Vagina (tissue), 2 donors: ENCODE measurements around the gene COX5A. TPM values are rescaled to one million over a fixed set of nuclear protein-coding genes. Genes with fewer than 3 reads are reported as not detected.

Experiments
- DNase-seq, 2 donors: peaks; one replicate each; pipeline ENCODE4 v3.0.0-alpha.2; 2017; ENCODE audit errors: extremely low spot score in 2 of 2
- H3K27ac ChIP-seq: fragments of 200-600 bp; sonication (generic); one replicate; pipeline ENCODE4 v1.5.1; 2019
- H3K27me3 ChIP-seq: fragments of 200-600 bp; sonication (generic); one replicate; pipeline ENCODE4 v1.5.1; 2019
- H3K36me3 ChIP-seq, 2 donors: fragments of 200-600 bp; sonication (generic); one replicate each; pipeline ENCODE4 v1.5.1; 2017 to 2019
- H3K4me1 ChIP-seq: fragments of 200-600 bp; sonication (generic); one replicate; pipeline ENCODE4 v1.5.1; 2019
- H3K4me3 ChIP-seq, 2 donors: fragments of 200-600 bp; sonication (generic); 1 replicate in 1 of 2; 2 replicates in 1 of 2; pipeline ENCODE4 v1.5.1; 2016 to 2019
- H3K9me3 ChIP-seq: fragments of 200-600 bp; sonication (generic); one replicate; pipeline ENCODE4 v1.5.1; 2019
- CTCF ChIP-seq, 3 experiments: fragments of 450-650 bp in 2 of 3; fragments of 200-600 bp in 1 of 3; sonication (generic) in 1 of 3; IDR thresholded peaks; one replicate each; pipeline ENCODE4 v1.5.1; 2017 to 2019; ENCODE audit warnings: antibody characterized with exemption in 3 of 3, mild to moderate bottlenecking in 2 of 3, moderate library complexity in 2 of 3
- POLR2A ChIP-seq, 2 donors: fragments of 450-650 bp; IDR thresholded peaks; one replicate each; pipeline ENCODE4 v1.6.1; 2017; ENCODE audit warnings: antibody characterized with exemption in 2 of 2, mild to moderate bottlenecking in 2 of 2, moderate library complexity in 2 of 2
- POLR2AphosphoS5 ChIP-seq, 2 donors: sonication (generic); formaldehyde crosslinking; IDR thresholded peaks; one replicate each; pipeline ENCODE4 v1.9.0; 2017; ENCODE audit warnings: antibody characterized with exemption in 2 of 2, mild to moderate bottlenecking in 2 of 2, low read depth in 1 of 2; ENCODE audit not compliant: insufficient read depth in 1 of 2
- intact Hi-C: fragments of 100-400 bp; cut with DNase I; formaldehyde crosslinking; loops from one replicate; pipeline ENCODE4 v1.15.1; 2023
- total RNA-seq: library from RNA; depleted of rRNA; stranded (reverse); fragments of >200 nt; gene quantifications from one replicate; pipeline ENCODE4 v1.2.3, GENCODE V29; 2016

COX5A gene
- total RNA-seq, 1 donor from 2014 or later, result 123 TPM

DNA sequence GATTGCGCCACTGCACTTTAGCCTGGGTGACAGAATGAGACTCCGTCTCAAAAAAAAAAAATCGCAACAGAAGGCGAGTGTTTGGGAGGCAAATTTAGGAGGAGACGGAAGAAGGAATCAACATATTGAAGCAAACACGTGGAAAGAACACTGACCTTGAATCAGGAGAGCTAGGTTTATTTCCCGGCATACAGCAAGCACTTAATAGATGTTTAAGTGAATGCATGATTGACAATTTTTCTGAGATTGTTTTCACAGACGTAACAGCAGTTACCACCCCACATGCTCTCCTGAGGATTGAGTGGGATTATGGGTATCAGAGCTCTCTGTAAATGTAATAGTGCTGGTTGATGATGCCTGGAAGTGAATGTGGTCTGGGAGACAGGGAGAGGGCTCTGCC, 24.3 kb upstream of the COX5A start:
- Histone ChIP-seq H3K27ac (no peak overlapping the region), H3K27me3 (no peaks in the 10 kb centered on the region), H3K9me3 (no peaks in the 10 kb centered on the region), H3K4me1 (peaks cover 20% of the 10 kb centered on the region), H3K36me3 (no peaks in the 10 kb centered on the region), H3K4me3 (no peak overlapping the region)
- DNase-seq, result no peak
- intact Hi-C loops, result no loop called here
- TF ChIP-seq POLR2AphosphoS5 (IDR thresholded peaks at IDR 0.05; ENCODE audit: insufficient read depth in 1 of 2, low read depth in 1 of 2), result no peak
- no peak for TF ChIP-seq CTCF (IDR thresholded peaks at IDR 0.05)
- TF ChIP-seq POLR2A (IDR thresholded peaks at IDR 0.05), result no peak

DNA sequence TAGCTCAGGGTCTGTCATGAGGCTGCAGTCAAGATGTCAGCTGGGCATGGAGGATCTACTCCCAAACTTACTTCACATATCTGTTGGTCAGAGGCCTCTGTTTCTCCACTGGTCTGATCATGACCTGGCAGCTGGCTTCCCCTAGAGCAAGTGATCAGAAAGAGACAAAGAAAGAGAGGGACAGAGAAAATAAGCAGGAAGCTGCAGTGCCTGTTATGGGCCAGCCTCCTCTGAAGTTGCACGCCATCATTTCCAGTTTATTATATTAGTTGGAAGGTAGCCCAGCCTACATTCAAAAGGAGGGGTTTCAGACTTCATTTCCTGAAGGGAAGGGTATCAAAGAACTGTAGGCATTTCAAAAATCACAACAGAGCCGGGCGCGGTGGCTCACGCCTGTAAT, 23.7 kb upstream of the COX5A start:
- no peak overlapping the region for H3K27ac ChIP-seq
- no peaks in the 10 kb centered on the region for H3K27me3 ChIP-seq
- H3K36me3 ChIP-seq, result no peaks in the 10 kb centered on the region
- peaks cover 23% of the 10 kb centered on the region for H3K4me1 ChIP-seq
- DNase-seq, result no peak
- H3K4me3 ChIP-seq, result no peak overlapping the region
- TF ChIP-seq POLR2A (IDR thresholded peaks at IDR 0.05) (no peak), CTCF (IDR thresholded peaks at IDR 0.05) (no peak), POLR2AphosphoS5 (IDR thresholded peaks at IDR 0.05; ENCODE audit: insufficient read depth in 1 of 2, low read depth in 1 of 2) (no peak)
- H3K9me3 ChIP-seq, result no peaks in the 10 kb centered on the region
- intact Hi-C loops, result no loop called here

DNA sequence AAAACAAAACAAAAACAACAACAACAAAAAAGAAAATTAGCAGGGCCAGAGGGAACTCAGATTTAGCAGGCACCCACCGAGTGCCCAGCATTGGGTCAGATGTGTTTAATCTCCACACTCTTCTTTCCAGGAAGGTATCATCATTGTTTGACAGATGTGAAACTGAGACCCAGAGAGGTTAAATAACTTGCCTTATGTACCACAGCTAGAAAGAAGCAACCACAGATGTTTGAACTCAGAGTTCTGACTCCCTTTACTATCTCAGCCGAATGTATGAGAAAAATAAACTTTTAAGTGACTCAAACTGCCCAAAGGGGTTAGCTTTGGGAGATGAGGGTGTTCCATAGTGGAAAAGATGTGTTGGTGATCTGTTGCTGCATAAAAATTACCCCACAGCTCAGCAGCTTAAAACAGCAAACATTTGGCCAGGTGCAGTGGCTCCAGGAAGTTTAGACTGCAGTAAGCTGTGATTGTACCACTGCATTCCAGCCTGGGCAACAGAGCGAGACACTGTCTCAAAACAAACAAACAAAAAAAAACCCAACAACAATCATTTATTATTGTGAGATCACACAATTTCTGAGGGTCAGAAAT, 23.2 kb upstream of the COX5A start:
- Histone ChIP-seq H3K4me1 (peaks cover 25% of the 10 kb centered on the region), H3K36me3 (no peaks in the 10 kb centered on the region), H3K27ac (no peak overlapping the region), H3K27me3 (no peaks in the 10 kb centered on the region), H3K4me3 (no peak overlapping the region), H3K9me3 (no peaks in the 10 kb centered on the region)
- no peak for DNase-seq
- TF ChIP-seq POLR2AphosphoS5 (IDR thresholded peaks at IDR 0.05; ENCODE audit: insufficient read depth in 1 of 2, low read depth in 1 of 2) (no peak), CTCF (IDR thresholded peaks at IDR 0.05) (no peak), POLR2A (IDR thresholded peaks at IDR 0.05) (no peak)
- intact Hi-C loops, result no loop called here

DNA sequence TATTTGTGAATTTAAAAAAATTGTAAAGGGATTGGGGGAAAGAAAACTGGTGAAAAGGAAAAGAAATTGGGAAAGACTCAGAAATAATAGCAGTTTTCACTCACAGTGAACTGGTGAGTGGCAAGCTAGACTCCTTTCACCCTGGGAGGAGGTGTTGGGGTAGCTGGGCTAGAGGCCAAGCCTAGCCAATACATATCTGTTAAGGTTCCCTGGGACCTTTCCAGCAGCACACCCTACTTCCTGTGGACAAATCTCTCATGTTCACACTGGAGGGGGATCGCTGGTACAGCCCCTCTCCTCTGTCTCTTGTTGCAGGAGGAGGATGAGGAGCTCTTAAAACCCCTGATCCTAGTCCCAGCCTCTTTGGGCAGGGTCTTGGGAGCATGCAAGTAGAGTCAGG, 22.4 kb upstream of the COX5A start:
- TF ChIP-seq POLR2A (IDR thresholded peaks at IDR 0.05), result no peak
- no peak for TF ChIP-seq CTCF (IDR thresholded peaks at IDR 0.05)
- no peak for TF ChIP-seq POLR2AphosphoS5 (IDR thresholded peaks at IDR 0.05; ENCODE audit: insufficient read depth in 1 of 2, low read depth in 1 of 2)

DNA sequence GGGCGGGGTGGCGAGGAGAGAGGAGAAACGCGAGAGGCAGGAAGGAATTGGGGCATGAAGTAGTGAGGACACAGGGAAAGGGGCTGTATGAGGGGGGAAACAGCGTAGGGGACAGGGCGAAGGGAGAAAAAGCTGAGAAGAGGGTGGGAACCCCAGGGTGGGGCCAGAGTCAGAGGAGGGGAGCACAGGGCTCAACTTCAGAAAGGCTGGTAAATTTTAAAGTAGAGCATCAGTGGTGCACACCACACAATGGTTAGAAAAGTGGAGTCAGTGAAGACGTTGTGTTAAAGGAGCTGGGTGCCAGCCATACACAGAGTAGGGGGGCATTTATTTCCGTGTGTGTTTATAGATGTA, 21.7 kb upstream of the COX5A start:
- intact Hi-C loops, result loop anchor here (5.0 kb wide), 2 partner anchors 177 to 248 kb away; partner anchors contain the start of gene CSK

More for the DNA sequence above, 22.4 kb upstream of the COX5A start:
- no peaks in the 10 kb centered on the region for H3K9me3 ChIP-seq
- no peak overlapping the region for H3K27ac ChIP-seq
- H3K27me3 ChIP-seq, result no peaks in the 10 kb centered on the region
- H3K36me3 ChIP-seq, result no peaks in the 10 kb centered on the region
- intact Hi-C loops, result no loop called here
- H3K4me3 ChIP-seq, result no peak overlapping the region
- DNase-seq, result no peak
- H3K4me1 ChIP-seq, result peaks cover 34% of the 10 kb centered on the region

More for the DNA sequence above, 21.7 kb upstream of the COX5A start:
- peak overlapping the region; percentile 57 to 68 for H3K4me3 ChIP-seq
- peak overlapping the region; percentile 81 for H3K27ac ChIP-seq
- peaks cover 41% of the 10 kb centered on the region for H3K4me1 ChIP-seq
- no peaks in the 10 kb centered on the region for H3K27me3 ChIP-seq
- TF ChIP-seq POLR2AphosphoS5 (IDR thresholded peaks at IDR 0.05; ENCODE audit: insufficient read depth in 1 of 2, low read depth in 1 of 2) (no peak), POLR2A (IDR thresholded peaks at IDR 0.05) (no peak), CTCF (IDR thresholded peaks at IDR 0.05) (no peak)
- H3K9me3 ChIP-seq, result no peaks in the 10 kb centered on the region
- no peak for DNase-seq
- no peaks in the 10 kb centered on the region for H3K36me3 ChIP-seq
